GM18519 (cell line): ENCODE results near the gene SLC49A3.
"Not testable (repeated sequence)": the region's sequence is repeated elsewhere in the genome, so short reads cannot be mapped to it uniquely, and the experiment has no call there.

Source experiments
- ATAC-seq: cut with Tn5 transposase; IDR thresholded peaks from one replicate; pipeline ENCODE4 v1.9.1; 2021; ENCODE audit warnings: mild to moderate bottlenecking, moderate library complexity; ENCODE audit not compliant: unreplicated experiment, low FRiP score

Gene SLC49A3

GRCh38 chr4:722169-722725 lies 33.3 kb upstream of the SLC49A3 start:
- ATAC-seq, result no peak

DNA sequence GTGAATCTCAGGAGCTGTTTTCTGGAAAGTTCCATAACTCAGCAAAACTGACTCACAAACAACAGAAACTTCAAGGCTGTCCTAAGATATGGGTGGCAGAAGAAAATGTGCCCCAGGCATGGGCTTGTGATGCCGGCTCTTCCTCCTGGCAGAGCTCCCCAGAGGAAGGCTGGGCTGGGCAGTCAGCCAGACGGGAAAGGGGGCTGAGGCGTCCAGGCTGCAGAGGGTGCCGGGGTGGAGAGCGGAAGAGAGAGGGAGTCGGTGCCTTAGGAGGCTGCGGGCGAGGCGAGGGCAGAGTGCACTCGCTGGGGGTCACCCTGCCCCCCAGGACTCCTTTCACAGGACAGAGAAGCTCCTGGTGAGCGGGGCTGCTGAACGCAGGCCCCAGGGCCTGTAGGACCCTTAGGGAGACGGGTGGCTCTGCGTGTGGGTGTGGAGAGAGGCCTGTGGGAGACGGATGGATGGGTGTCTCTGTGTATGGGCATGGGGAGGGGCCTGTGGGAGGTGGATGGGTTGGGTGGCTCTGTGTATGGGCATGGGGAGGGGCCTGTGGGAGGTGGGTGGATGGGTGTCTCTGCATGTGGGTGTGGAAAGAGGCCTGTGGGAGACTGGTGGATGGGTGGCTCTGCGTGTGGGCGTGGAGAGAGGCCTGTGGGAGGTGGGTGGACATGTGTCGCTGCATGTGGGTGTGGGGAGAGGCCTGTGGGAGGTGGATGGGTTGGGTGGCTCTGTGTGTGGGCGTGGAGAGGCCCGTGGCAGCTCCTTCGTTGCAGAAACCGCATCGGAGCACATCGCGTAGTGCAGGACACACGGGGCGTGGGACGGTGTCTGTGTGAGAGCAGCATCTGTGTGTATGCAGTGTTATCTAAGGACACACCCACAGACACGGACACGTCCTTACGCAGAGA lies 32.6 kb upstream of the SLC49A3 start:
- no peak for ATAC-seq

DNA sequence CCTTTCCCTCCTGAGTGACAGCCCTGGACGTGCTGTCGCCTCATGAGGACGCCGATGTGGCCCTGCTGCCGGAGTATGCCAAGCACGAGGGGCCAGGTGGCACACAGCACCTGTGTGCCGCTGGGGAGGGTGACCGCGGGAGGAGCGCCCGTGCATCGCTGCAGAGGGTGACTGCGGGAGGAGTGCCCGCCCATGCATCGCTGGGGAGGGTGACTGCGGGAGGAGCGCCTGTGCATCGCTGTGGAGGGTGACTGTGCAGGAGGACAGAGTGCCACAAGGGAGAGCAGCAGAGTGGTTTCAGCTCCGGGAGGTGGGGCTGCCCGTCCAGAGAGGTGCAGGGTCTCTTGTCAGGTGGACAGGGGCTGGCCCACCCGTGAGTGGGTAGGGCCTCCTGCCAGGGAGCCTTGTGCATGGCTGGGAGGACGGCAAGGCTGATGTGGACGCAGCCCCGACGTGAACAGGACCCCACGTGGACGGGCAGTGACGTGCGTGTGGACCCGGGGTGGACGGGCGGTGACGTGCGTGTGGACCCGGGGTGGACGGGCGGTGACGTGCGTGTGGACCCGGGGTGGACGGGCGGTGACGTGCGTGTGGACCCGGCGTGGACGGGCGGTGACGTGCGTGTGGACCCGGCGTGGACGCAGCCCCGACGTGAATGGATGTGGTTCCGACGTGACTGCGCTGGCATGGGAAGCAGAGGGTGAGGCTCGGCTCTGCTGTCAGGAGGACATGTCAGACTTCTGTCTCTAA lies 31.3 kb upstream of the SLC49A3 start:
- no peak for ATAC-seq

DNA sequence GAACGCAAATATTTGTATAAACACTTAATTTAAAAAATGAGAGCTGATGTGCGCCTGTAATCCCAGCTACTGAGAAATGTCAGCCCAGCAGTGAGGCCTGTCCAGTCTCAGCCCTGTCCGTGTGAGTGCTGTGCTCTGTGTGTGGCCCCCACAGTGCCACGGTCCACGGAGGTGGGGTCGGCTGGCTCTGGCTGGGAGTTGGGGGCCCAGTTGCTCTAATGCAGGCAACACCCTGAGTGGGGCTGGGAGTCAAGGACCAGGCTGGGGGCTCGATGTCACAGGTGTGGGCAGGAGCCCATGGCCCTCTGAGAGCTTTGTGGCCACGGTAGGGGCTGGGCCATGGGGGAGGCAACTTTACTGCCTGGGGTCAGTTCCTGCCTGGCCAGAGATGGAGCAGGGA lies 29.5 kb upstream of the SLC49A3 start:
- ATAC-seq, result no peak

- no peak for ATAC-seq
Measured at GRCh38 chr4:717601-718320, 28.8 kb upstream of the SLC49A3 start.

DNA sequence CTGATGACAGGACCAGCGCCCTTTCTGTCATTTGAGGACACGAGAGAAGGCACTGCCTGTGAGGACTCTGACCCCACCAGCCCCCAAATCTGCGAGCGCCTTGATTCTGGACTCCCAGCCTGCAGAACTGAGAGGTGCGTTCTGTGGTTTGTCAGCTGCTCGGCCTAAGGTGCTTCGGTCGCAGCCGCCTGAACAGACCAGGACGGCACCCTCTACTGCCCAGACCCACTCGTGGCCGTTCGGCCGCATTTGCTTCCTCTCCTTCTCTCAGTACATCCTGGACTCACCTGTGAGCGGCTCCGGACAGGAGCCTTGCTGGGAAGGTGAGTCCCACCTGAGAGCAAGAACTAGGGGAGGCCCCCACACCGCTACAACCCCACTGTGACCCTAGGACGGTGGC lies 25.1 kb upstream of the SLC49A3 start:
- no peak for ATAC-seq

DNA sequence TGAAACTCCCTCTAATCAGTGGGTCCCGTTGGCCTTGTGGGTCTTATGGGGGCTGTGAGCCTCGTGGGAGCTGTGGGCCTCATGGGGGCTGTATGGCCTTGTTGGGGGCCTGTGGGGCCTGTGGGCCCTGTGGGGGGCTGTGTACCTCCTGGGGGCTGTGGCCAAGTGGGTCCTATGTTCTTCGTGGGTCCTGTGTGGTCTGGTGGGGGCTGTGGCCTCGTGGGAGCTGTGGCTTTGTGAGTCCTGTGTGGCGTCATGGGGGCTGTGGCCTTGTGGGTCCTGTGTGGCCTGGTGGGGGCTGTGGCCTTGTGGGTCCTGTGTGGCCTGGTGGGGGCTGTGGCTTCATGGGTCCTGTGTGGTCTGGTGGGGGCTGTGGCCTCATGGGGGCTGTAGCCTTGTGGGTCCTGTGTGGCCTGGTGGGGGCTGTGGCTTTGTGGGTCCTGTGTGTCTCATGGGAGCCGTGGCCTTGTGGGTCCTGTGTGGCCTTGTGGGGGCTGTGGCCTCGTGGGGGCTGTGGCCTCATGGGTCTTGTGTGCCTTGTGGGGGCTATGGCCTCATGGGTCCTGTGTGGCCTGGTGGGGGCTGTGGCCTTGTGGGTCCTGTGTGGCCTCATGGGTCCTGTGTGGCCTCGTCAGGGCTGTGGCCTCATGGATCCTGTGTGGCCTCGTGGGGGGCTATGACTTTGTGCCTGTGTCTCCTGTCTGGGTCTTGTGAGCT lies 24.1 kb upstream of the SLC49A3 start:
- ATAC-seq, result no peak

GRCh38 chr4:712093-712492 lies 23.1 kb upstream of the SLC49A3 start:
- no peak for ATAC-seq

DNA sequence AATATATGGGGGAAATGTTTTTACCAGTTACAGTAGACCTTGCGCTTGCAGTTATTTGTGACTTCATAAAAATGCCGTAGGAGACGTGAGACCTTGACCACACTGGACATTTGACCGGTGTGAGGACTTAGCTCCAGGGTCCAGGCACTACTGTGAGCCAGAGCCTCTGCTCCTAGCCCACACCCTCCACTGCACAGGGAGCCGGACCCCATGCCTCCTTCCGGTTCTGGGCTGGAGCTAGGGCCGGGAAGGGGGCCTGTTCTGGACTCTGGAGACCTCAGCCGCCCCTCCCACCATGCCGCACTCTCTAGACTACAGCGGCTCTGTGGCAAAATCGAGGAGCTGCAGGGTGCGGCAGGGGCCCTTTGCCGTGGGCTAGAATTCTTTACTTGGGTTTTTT lies 22.0 kb upstream of the SLC49A3 start:
- ATAC-seq, result no peak

DNA sequence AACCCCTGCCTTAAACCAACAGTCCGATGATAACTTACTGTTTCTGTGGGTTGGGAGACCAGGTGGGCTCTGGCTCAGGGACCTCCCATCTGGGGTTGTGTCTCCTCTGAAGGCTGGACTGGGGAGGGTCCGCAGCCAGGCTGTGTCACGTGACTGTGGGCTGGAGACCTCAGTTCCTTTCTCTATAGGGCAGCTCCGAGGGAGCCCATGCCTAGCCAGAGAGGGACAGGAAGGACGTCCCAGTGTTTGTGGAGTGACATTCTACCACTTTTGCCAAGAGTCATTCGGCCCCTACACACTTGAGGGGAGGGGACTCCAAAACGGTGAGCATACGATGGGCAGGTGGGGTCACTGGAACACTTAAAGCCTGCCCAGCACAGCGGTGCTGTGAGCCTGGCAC lies 21.2 kb upstream of the SLC49A3 start:
- no peak for ATAC-seq

DNA sequence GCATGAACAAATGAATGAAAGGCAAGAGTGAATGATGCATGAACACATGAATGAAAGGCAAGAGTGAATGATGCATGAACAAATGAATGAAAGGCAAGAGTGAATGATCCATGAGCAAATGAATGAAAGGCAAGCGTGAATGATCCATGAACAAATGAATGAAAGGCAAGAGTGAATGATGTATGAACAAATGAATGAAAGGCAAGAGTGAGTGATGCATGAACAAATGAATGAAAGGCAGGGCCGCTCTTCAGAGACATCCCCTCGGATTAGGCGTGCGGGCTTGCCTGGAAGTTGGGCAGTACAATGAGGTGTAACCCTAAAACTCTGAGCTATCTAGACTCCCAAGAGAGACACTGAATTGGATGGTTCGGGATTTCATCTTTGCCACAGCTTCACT lies 20.4 kb upstream of the SLC49A3 start:
- no peak for ATAC-seq

GRCh38 chr4:708631-708933 lies 19.6 kb upstream of the SLC49A3 start:
- no peak for ATAC-seq

- ATAC-seq, result no peak
Measured at GRCh38 chr4:707929-708630, 19.1 kb upstream of the SLC49A3 start.

- ATAC-seq, result no peak
Measured at GRCh38 chr4:706834-707598, 18.1 kb upstream of the SLC49A3 start.

DNA sequence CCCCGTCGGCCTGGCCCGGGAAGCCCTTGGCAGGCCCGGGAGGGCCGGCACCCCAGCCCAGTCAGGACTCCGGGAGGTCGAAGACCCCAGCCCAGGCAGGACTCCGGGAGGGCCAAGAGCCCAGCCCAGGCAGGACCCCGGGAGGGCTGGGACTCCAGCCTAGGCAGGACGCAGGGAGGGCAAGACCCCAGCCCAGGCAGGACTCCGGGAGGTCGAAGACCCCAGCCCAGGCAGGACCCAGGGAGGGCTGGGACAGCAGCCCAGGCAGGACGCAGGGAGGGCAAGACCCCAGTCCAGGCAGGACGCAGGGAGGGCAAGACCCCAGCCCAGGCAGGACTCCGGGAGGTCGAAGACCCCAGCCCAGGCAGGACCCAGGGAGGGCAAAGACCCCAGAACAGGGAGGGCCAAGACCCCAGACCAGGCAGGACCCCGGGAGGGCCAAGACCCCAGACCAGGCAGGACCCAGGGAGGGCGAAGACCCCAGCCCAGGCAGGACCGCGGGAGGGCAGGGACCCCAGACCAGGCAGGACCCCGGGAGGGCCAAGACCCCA lies 17.2 kb upstream of the SLC49A3 start:
- ATAC-seq, result not testable (repeated sequence)

- peak; percentile 79 for ATAC-seq
Measured at GRCh38 chr4:705278-706082, 16.5 kb upstream of the SLC49A3 start, which contains the start of gene PCGF3. Gene PCGF3 (plus strand): TSS chr4:705832. CDS start chr4:733681, 27,849 bp downstream.

GRCh38 chr4:704971-705277 lies 16.0 kb upstream of the SLC49A3 start:
- no peak for ATAC-seq
